ENCODE measurements around the gene SLC7A4.

- TF ChIP-seq CTCF (IDR thresholded peaks at IDR 0.05) (no peak), POLR2A (IDR thresholded peaks at IDR 0.05) (no peak)
Measured at GRCh38 chr22:21051145-21051830, 18.9 kb upstream of the SLC7A4 start.

Measured in thyroid gland (tissue), 4 donors.